Pancreas (tissue), 10 donors: ENCODE measurements around the gene TIMP4. TPM values are rescaled to one million over a fixed set of nuclear protein-coding genes. Genes with fewer than 3 reads are reported as not detected.

Experiments
- ATAC-seq, 4 donors: fragments of 200-7000 bp; cut with Tn5 transposase; one replicate each; pipeline versions ENCODE4 v1.8.0 to v1.9.1; 2020; ENCODE audit warnings: mild to moderate bottlenecking in 4 of 4, moderate library complexity in 4 of 4
- DNase-seq, 6 donors: peaks; one replicate each; pipeline ENCODE4 v3.0.0-alpha.2; 2020
- FAIRE-seq: peaks from 2 replicates; lab custom pipeline; 2012; peaks lifted over from hg19 to GRCh38; lab: Jason Lieb, UNC
- H3K27ac ChIP-seq, 4 donors: fragments of 200-600 bp; sonication (generic); 1 replicate in 3 of 4; 2 replicates in 1 of 4; pipeline versions ENCODE4 v1.5.0 to v1.8.0; 2020
- H3K27me3 ChIP-seq, 4 donors: fragments of 200-600 bp; one replicate each; pipeline ENCODE4 v1.8.0; 2021
- H3K36me3 ChIP-seq, 3 donors: fragments of 200-600 bp; sonication (generic) in 1 of 3; one replicate each; pipeline versions ENCODE4 v1.5.0 to v1.8.0; 2020 to 2021
- H3K4me1 ChIP-seq, 3 donors: fragments of 200-600 bp; one replicate each; pipeline ENCODE4 v1.8.0; 2021
- H3K4me3 ChIP-seq, 4 donors: fragments of 200-600 bp; sonication (generic) in 2 of 4; one replicate each; pipeline versions ENCODE4 v1.5.0 to v1.8.0; 2020 to 2021
- H3K9me3 ChIP-seq, 4 donors: fragments of 200-600 bp; one replicate each; pipeline ENCODE4 v1.8.0; 2021
- WGBS, 2 donors: extraction: QIAGEN DNeasy Blood & Tissue Kit; methylation state at CpG; one replicate each; pipeline ENCODE4 v1.1.7; 2013; 5-methylcytosine and 5-hydroxymethylcytosine counted together
- intact Hi-C, 3 donors: fragments of 100-400 bp; cut with DNase I; formaldehyde crosslinking; loops; one replicate each; pipeline versions ENCODE4 v1.11.1 to v1.14.2; 2022
- polyA plus RNA-seq, 2 donors: library from polyadenylated mRNA; stranded (reverse); fragments of 200-250 nt; gene quantifications; one replicate each; pipeline ENCODE4 v1.2.3, GENCODE V29; 2013
- total RNA-seq, 6 donors: library from RNA; stranded (reverse); fragmentation: NEBNext Ultra II Directional in 4 of 6; extraction: Animal tissue kit (Norgen Biotek cat#: 25700) in 4 of 6; gene quantifications; one replicate each; pipeline versions ENCODE4 v1.2.1 to v1.2.4, GENCODE V29; 2021 to 2023
- TF ChIP-seq, protein P1 (sequence below), 4 donors: fragments of 200-600 bp; sonication (generic) in 3 of 4; IDR thresholded peaks; one replicate each; pipeline versions ENCODE4 v1.5.0 to v1.8.0; 2021; ENCODE audit warnings: antibody characterized with exemption in 4 of 4
- donor health status: healthy with polysubstance abuse.
- donor health status: DM: no; HTN: no; CAD: no; lungs with moderate emphysema.
- donor health status: DM: no; HTN: no; CAD: no.
- donor health status: control.
- donor health status: control.
- donor health status: Bipolar disorder and iron deficiency.
- donor health status: DM: yes; HTN: yes; CAD: no.
- donor health status: DM: no; HTN: no; CAD: no.
- donor health status: DM: no; HTN: no; CAD: no.
- donor health status: DM: yes; HTN: yes; CAD: no.

TIMP4 gene
- total and polyA plus RNA-seq, 8 donors, result 0.12 to 4.6 (median 1.4) TPM

DNA sequence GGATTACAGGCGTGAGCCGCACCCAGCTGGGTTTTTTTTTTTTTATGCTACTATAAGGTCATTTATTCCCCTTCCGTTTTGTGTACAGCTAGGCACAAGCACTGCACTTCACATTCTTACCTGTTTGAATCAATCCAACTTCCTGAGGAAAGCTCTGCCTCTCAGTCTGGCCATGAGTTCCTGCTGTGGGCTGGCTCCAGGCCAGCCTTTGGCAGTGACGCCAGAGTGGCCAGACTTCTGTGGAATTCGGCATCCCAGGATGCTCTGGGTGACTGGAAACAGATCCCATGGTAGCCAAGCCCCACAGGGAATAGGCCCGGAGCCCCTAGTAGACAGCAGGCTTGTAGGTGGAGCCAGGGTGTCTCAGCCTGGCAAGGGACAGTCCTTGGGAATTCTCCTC is 21.5 kb upstream of the TIMP4 start:
- no peaks in the 10 kb centered on the region for H3K4me1 ChIP-seq
- no peak for FAIRE-seq
- ATAC-seq, result peak; percentile 67 to 79 (median 74)
- TF ChIP-seq, protein P1, sequence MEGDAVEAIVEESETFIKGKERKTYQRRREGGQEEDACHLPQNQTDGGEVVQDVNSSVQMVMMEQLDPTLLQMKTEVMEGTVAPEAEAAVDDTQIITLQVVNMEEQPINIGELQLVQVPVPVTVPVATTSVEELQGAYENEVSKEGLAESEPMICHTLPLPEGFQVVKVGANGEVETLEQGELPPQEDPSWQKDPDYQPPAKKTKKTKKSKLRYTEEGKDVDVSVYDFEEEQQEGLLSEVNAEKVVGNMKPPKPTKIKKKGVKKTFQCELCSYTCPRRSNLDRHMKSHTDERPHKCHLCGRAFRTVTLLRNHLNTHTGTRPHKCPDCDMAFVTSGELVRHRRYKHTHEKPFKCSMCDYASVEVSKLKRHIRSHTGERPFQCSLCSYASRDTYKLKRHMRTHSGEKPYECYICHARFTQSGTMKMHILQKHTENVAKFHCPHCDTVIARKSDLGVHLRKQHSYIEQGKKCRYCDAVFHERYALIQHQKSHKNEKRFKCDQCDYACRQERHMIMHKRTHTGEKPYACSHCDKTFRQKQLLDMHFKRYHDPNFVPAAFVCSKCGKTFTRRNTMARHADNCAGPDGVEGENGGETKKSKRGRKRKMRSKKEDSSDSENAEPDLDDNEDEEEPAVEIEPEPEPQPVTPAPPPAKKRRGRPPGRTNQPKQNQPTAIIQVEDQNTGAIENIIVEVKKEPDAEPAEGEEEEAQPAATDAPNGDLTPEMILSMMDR (IDR thresholded peaks at IDR 0.05), result no peak
- WGBS, 2 donors, result 30 to 36% methylated on average over 6 of the region's 6 CpGs
- peak overlapping the region in 2 of 4 donors; percentile 15 to 37 for H3K27ac ChIP-seq
- no peak overlapping the region for H3K4me3 ChIP-seq
- H3K27me3 ChIP-seq, result no peaks in the 10 kb centered on the region
- intact Hi-C loops, result no loop called here
- no peaks in the 10 kb centered on the region for H3K36me3 ChIP-seq
- H3K9me3 ChIP-seq, result no peaks in the 10 kb centered on the region
- peak in 5 of 6 donors; percentile 41 to 68 (median 64) for DNase-seq

GRCh38 chr3:12179441-12179840 is 20.7 kb upstream of the TIMP4 start:
- TF ChIP-seq, protein P1 (IDR thresholded peaks at IDR 0.05), result no peak
- intact Hi-C loops, result loop anchor here in 1 of 3 donors (5.0 kb wide), 1 partner anchor 232 kb away; no protein-coding TSS in a partner anchor
- H3K36me3 ChIP-seq, result no peaks in the 10 kb centered on the region
- no peak overlapping the region for H3K27ac ChIP-seq
- H3K4me1 ChIP-seq, result no peaks in the 10 kb centered on the region
- no peaks in the 10 kb centered on the region for H3K9me3 ChIP-seq
- FAIRE-seq (no peak), DNase-seq (no peak), ATAC-seq (no peak)
- no peaks in the 10 kb centered on the region for H3K27me3 ChIP-seq
- WGBS, 2 donors, result 84 to 86% methylated on average over 1 of the region's 1 CpG
- no peak overlapping the region for H3K4me3 ChIP-seq

GRCh38 chr3:12178091-12178820 is 19.5 kb upstream of the TIMP4 start:
- H3K9me3 ChIP-seq, result no peaks in the 10 kb centered on the region
- DNase-seq (peak in 1 of 6 donors; percentile 7), ATAC-seq (peak in 2 of 4 donors; percentile 14 to 18), FAIRE-seq (no peak)
- TF ChIP-seq, protein P1 (IDR thresholded peaks at IDR 0.05), result no peak
- no peaks in the 10 kb centered on the region for H3K36me3 ChIP-seq
- H3K4me1 ChIP-seq, result no peaks in the 10 kb centered on the region
- H3K4me3 ChIP-seq, result no peak overlapping the region
- H3K27ac ChIP-seq, result no peak overlapping the region
- H3K27me3 ChIP-seq, result no peaks in the 10 kb centered on the region
- WGBS, 2 donors, result 70 to 86% methylated on average over 6 of the region's 6 CpGs
- intact Hi-C loops, result loop anchor here in 1 of 3 donors (5.0 kb wide), 1 partner anchor 231 kb away; no protein-coding TSS in a partner anchor

DNA sequence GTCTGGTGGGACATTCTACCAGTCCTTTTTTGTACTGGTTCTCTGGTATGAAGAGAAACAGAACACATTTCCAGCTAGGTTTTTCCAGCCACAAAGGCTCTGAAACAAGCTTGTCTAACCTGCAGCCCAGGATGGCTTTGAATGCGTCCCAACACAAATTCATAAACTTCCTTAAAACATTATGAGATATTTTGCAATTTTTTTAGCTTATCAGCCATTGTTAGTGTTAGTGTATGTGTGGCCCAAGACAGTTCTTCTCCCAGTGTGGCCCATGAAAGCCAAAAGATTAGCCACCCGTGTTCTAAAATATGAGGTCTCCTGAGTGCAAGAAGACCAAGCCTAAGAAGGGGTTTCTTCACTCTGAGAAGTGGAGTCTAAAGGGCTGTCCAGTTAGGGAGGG is 18.4 kb upstream of the TIMP4 start:
- H3K36me3 ChIP-seq, result no peaks in the 10 kb centered on the region
- no peaks in the 10 kb centered on the region for H3K9me3 ChIP-seq
- ATAC-seq (no peak), DNase-seq (no peak), FAIRE-seq (no peak)
- no peak overlapping the region for H3K4me3 ChIP-seq
- intact Hi-C loops, result loop anchor here in 1 of 3 donors (5.0 kb wide), 1 partner anchor 230 kb away; no protein-coding TSS in a partner anchor
- H3K27ac ChIP-seq, result no peak overlapping the region
- TF ChIP-seq, protein P1 (IDR thresholded peaks at IDR 0.05), result no peak
- no peaks in the 10 kb centered on the region for H3K27me3 ChIP-seq
- H3K4me1 ChIP-seq, result no peaks in the 10 kb centered on the region
- WGBS, 2 donors, result 55 to 56% methylated on average over 2 of the region's 2 CpGs
